ENCODE data around the gene ORC6. TPM values are rescaled to one million over a fixed set of nuclear protein-coding genes. Genes with fewer than 3 reads are reported as not detected.
A peak's percentile ranks its signal among the peaks of the same experiment; 100 is the strongest.
"Not testable (repeated sequence)": the region's sequence is repeated elsewhere in the genome, so short reads cannot be mapped to it uniquely, and the experiment has no call there.

ORC6 gene
- total and polyA plus RNA-seq, 3 experiments from 2014 or later, result 1.3 to 56.9 (median 56.6) TPM

DNA sequence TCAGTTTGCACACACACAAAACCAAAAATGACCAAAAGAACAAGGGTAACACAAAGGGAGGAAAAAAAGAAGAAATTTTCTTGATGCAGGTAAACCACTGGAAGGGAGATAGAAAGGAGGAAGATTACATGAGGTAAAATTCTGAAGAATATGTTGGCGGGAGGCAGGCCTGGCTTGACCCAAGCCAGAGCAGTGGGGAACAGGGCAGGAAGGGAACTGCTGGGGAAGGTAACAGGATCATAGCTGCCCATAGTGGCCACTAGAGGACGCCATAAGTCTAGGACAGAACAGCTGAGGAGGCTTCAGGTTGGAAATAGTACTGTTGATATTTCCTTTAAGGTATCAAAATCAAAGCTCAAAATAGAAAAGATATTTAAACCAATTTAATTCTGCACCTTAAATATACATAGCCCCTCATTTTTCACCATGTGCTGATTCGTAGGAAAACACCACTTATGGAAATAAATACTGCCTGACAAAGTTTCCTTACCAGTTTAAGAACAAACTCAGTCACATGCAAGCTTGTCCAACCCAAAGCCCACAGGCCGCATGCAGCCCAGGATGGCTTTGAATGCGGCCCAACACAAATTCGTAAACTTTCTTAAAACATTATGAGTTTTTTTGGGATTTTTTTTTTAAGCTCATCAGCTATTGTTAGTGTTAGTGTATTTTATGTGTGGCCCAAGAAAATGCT is 16.0 kb upstream of the ORC6 start:
- ChIA-PET CTCF (interaction anchor here (0.7 to 2.3 kb wide), 13 partner anchors 9 to 257 kb away, joined by 3 to 30 read pairs (median 4); no protein-coding TSS in a partner anchor), POLR2A (no interaction called here)
- H3K4me1 Mint-ChIP-seq, result no peaks in the 10 kb centered on the region
- peaks cover 4 to 88% (median 24%) of the 10 kb centered on the region in 3 donors for H3K36me3 Mint-ChIP-seq
- DNase-seq, result peak; percentile 16 to 64 (median 36)
- no peak overlapping the region for H3K4me3 Mint-ChIP-seq
- Histone ChIP-seq H3K27me3 (ENCODE audit: insufficient read depth, low read length, poor library complexity, severe bottlenecking) (no peaks in the 10 kb centered on the region), H3K4me1 (ENCODE audit: insufficient read depth, low read length) (no peaks in the 10 kb centered on the region), H3K36me3 (ENCODE audit: insufficient read depth, low read length) (peaks cover 27% of the 10 kb centered on the region), H3K4me3 (ENCODE audit: low read length) (no peak overlapping the region), H3K9me3 (ENCODE audit: low read length) (no peaks in the 10 kb centered on the region), H3K27ac (ENCODE audit: low read depth, low read length) (no peak overlapping the region)
- H3K27ac Mint-ChIP-seq, result peak overlapping the region in 2 of 8 donors; percentile 56 to 58
- H3K9me3 Mint-ChIP-seq, result no peaks in the 10 kb centered on the region
- H3K27me3 Mint-ChIP-seq, result no peaks in the 10 kb centered on the region

DNA sequence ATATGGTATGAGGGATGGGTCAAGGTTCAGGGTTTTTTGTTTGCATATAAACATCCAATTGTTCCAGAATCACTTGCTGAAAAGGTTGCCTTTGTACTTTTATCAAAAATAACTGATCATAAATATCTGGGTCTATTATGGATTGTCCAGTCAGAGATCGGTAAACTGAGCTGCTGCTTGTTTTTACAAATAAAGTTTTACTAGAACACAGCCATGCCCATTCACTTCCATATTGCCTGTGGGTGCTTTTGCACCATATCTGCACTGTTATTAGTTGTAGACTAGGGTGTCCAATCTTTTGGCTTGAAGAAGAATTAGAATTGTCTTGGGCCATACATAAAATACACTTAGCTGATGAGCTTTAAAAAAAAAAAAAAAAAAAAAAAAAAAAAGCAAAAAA is 11.5 kb upstream of the ORC6 start:
- CTCF ChIA-PET, result interaction anchor here (1.8 kb wide), 1 partner anchor 232 kb away, joined by 5 read pairs; no protein-coding TSS in a partner anchor
- peaks cover 26% of the 10 kb centered on the region for H3K36me3 ChIP-seq (ENCODE audit: insufficient read depth, low read length)
- H3K27me3 ChIP-seq (ENCODE audit: insufficient read depth, low read length, poor library complexity, severe bottlenecking); H3K4me1 Mint-ChIP-seq; H3K27ac ChIP-seq (ENCODE audit: low read depth, low read length); H3K27me3 Mint-ChIP-seq; H3K4me3 Mint-ChIP-seq; POLR2A ChIA-PET; DNase-seq; H3K4me3 ChIP-seq (ENCODE audit: low read length); H3K9me3 Mint-ChIP-seq; H3K9me3 ChIP-seq (ENCODE audit: low read length); H3K4me1 ChIP-seq (ENCODE audit: insufficient read depth, low read length): not testable (repeated sequence)
- Mint-ChIP-seq H3K36me3 (peaks cover 4 to 86% (median 17%) of the 10 kb centered on the region in 3 donors), H3K27ac (peak overlapping the region in 2 of 8 donors; percentile 14 to 32)

DNA sequence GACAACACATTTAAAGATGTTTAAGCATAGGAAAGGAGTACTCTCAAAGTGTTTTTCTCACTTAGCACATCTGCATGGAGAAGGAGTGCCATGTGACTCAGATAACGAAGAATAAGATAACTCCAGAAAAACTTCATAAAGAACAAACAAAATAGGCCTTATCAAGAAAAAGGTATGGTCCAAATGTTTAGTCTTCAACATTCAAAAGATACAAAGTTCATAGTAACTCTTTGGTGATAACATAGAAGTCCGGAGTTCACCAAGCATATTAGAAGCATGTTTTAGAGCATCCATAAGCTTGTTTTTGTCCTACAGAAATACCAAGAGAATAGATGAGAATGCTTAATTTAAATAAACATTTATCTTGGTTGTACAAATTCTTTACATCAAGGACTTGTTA is 7.6 kb upstream of the ORC6 start:
- H3K4me3 ChIP-seq (ENCODE audit: low read length); H3K9me3 ChIP-seq (ENCODE audit: low read length); H3K4me3 Mint-ChIP-seq; H3K27me3 ChIP-seq (ENCODE audit: insufficient read depth, low read length, poor library complexity, severe bottlenecking); POLR2A ChIA-PET; H3K27ac ChIP-seq (ENCODE audit: low read depth, low read length); H3K9me3 Mint-ChIP-seq; DNase-seq; H3K27me3 Mint-ChIP-seq: not testable (repeated sequence)
- Histone ChIP-seq H3K36me3 (ENCODE audit: insufficient read depth, low read length) (peaks cover 18% of the 10 kb centered on the region), H3K4me1 (ENCODE audit: insufficient read depth, low read length) (peaks cover 25% of the 10 kb centered on the region)
- H3K4me1 Mint-ChIP-seq, result peaks cover 29 to 47% (median 43%) of the 10 kb centered on the region in 3 donors
- peaks cover 0 to 55% (median 13%) of the 10 kb centered on the region in 3 donors for H3K36me3 Mint-ChIP-seq
- CTCF ChIA-PET, result interaction anchor here (0.6 kb wide), 1 partner anchor 165 kb away, joined by 3 read pairs; no protein-coding TSS in a partner anchor
- peak overlapping the region in 1 of 8 donors; percentile 43 for H3K27ac Mint-ChIP-seq

- Mint-ChIP-seq H3K27ac (peak overlapping the region in 3 of 8 donors; percentile 7 to 80 (median 27)), H3K27me3 (no peaks in the 10 kb centered on the region), H3K36me3 (peaks cover 0 to 17% (median 0%) of the 10 kb centered on the region in 3 donors), H3K4me1 (peaks cover 45 to 63% (median 58%) of the 10 kb centered on the region in 3 donors), H3K4me3 (peak overlapping the region in 3 of 7 donors; percentile 9 to 41 (median 11)), H3K9me3 (no peaks in the 10 kb centered on the region)
- Histone ChIP-seq H3K4me1 (ENCODE audit: insufficient read depth, low read length) (peaks cover 52% of the 10 kb centered on the region), H3K9me3 (ENCODE audit: low read length) (no peaks in the 10 kb centered on the region), H3K27me3 (ENCODE audit: insufficient read depth, low read length, poor library complexity, severe bottlenecking) (no peaks in the 10 kb centered on the region), H3K4me3 (ENCODE audit: low read length) (no peak overlapping the region), H3K36me3 (ENCODE audit: insufficient read depth, low read length) (no peaks in the 10 kb centered on the region), H3K27ac (ENCODE audit: low read depth, low read length) (no peak overlapping the region)
- DNase-seq, result no peak
- ChIA-PET POLR2A (no interaction called here), CTCF (no interaction called here)
These were observed 2.5 kb upstream of the ORC6 start for GRCh38 chr16:46686815-46687473.

DNA sequence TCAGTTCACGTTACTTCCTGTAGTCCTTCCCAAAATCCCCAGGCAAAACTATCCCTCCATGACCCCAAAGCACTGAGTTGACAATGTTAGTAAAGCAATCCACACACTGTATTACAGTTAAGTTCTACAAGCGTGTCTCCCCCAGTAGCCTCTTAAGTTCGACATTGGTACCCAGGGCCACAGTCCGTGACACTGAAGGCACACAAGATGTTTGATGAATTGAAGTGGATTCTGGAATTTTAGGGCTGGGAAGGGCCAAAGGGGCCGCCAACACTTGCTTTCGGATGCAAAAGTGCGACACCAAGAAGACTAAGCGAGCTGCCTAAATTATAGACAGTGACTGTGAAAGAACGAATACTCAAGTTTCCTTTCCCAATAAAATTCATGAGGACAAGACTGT is 2.0 kb upstream of the ORC6 start:
- CTCF ChIA-PET, result no interaction called here
- peak overlapping the region; percentile 99 for H3K4me3 ChIP-seq (ENCODE audit: low read length)
- peak overlapping the region in 4 of 8 donors; percentile 7 to 80 (median 18) for H3K27ac Mint-ChIP-seq
- no peaks in the 10 kb centered on the region for H3K27me3 ChIP-seq (ENCODE audit: insufficient read depth, low read length, poor library complexity, severe bottlenecking)
- peaks cover 52% of the 10 kb centered on the region for H3K4me1 ChIP-seq (ENCODE audit: insufficient read depth, low read length)
- H3K27ac ChIP-seq (ENCODE audit: low read depth, low read length), result no peak overlapping the region
- H3K9me3 Mint-ChIP-seq, result no peaks in the 10 kb centered on the region
- no peak overlapping the region for H3K4me3 Mint-ChIP-seq
- H3K27me3 Mint-ChIP-seq, result no peaks in the 10 kb centered on the region
- H3K36me3 ChIP-seq (ENCODE audit: insufficient read depth, low read length), result no peaks in the 10 kb centered on the region
- DNase-seq, result no peak
- H3K9me3 ChIP-seq (ENCODE audit: low read length), result no peaks in the 10 kb centered on the region
- H3K36me3 Mint-ChIP-seq, result peaks cover 0 to 12% (median 0%) of the 10 kb centered on the region in 3 donors
- POLR2A ChIA-PET, result no interaction called here
- peaks cover 43 to 57% (median 53%) of the 10 kb centered on the region in 3 donors for H3K4me1 Mint-ChIP-seq

- Histone ChIP-seq H3K36me3 (ENCODE audit: insufficient read depth, low read length) (no peaks in the 10 kb centered on the region), H3K27me3 (ENCODE audit: insufficient read depth, low read length, poor library complexity, severe bottlenecking) (no peaks in the 10 kb centered on the region), H3K4me3 (ENCODE audit: low read length) (peak overlapping the region; percentile 99), H3K27ac (ENCODE audit: low read depth, low read length) (peak overlapping the region; percentile 98), H3K9me3 (ENCODE audit: low read length) (no peaks in the 10 kb centered on the region), H3K4me1 (ENCODE audit: insufficient read depth, low read length) (peaks cover 52% of the 10 kb centered on the region)
- Mint-ChIP-seq H3K27ac (no peak overlapping the region), H3K4me3 (no peak overlapping the region), H3K4me1 (peaks cover 41 to 53% (median 49%) of the 10 kb centered on the region in 3 donors), H3K9me3 (no peaks in the 10 kb centered on the region), H3K27me3 (no peaks in the 10 kb centered on the region), H3K36me3 (peaks cover 0 to 8% (median 0%) of the 10 kb centered on the region in 3 donors)
- ChIA-PET CTCF (no interaction called here), POLR2A (no interaction called here)
- DNase-seq, result no peak
These were observed 1.3 kb upstream of the ORC6 start for GRCh38 chr16:46688101-46688653.

- H3K27me3 ChIP-seq (ENCODE audit: insufficient read depth, low read length, poor library complexity, severe bottlenecking), result no peaks in the 10 kb centered on the region
- Mint-ChIP-seq H3K36me3 (peaks cover 0 to 7% (median 0%) of the 10 kb centered on the region in 3 donors), H3K4me1 (peaks cover 39 to 46% (median 43%) of the 10 kb centered on the region in 3 donors), H3K27ac (no peak within 1 kb of the TSS), H3K4me3 (no peak within 1 kb of the TSS), H3K9me3 (no peaks in the 10 kb centered on the region), H3K27me3 (no peaks in the 10 kb centered on the region)
- ChIA-PET CTCF (no interaction called here), POLR2A (no interaction called here)
- H3K9me3 ChIP-seq (ENCODE audit: low read length), result no peaks in the 10 kb centered on the region
- DNase-seq, result peak; percentile 99 to 100 (median 100)
- peak within 1 kb of the TSS; percentile 99 for H3K4me3 ChIP-seq (ENCODE audit: low read length)
- no peaks in the 10 kb centered on the region for H3K36me3 ChIP-seq (ENCODE audit: insufficient read depth, low read length)
- H3K27ac ChIP-seq (ENCODE audit: low read depth, low read length), result peak within 1 kb of the TSS; percentile 98
- H3K4me1 ChIP-seq (ENCODE audit: insufficient read depth, low read length), result peaks cover 52% of the 10 kb centered on the region
These were observed 650 bp upstream of the ORC6 start, which contains the start of gene VPS35 for GRCh38 chr16:46688654-46689364. TSS of gene VPS35 (minus strand) at chr16:46689178. CDS start at chr16:46689133, 45 bp downstream.

Data from CD8-positive, alpha-beta memory T cell (primary cell).